HepG2 (cell line): ENCODE measurements around the gene THRB. TPM values are rescaled to one million over a fixed set of nuclear protein-coding genes. Genes with fewer than 3 reads are reported as not detected.
A peak's percentile ranks its signal among the peaks of the same experiment; 100 is the strongest.

Experiments
- ATAC-seq: fragments of 200-7000 bp; cut with Tn5 transposase; 3 replicates; pipeline ENCODE4 v1.9.1; 2020; ENCODE audit warnings: mild to moderate bottlenecking, moderate library complexity
- BruUV-seq: library from RNA; stranded (reverse); fragments of 400-500 nt; replicated peaks from 2 replicates; lab custom pipeline; 2021; lab: Mats Ljungman, UMichigan
- CTCF ChIA-PET: fragments of 300-600 bp; formaldehyde crosslinking; extraction: SDS; loops from one replicate; lab custom pipeline; 2021; ENCODE audit warnings: low total read pairs, inconsistent platforms, low intra/inter-chr PET ratio; lab: Yijun Ruan, JAX
- POLR2A ChIA-PET: fragments of 350-600 bp; sonication (Branson Sonifier 250); formaldehyde crosslinking; loops from one replicate; lab custom pipeline; 2020; ENCODE audit warnings: antibody characterized with exemption, inconsistent platforms; lab: Yijun Ruan, JAX
- DNase-seq: peaks from one replicate; pipeline ENCODE4 v3.0.0-alpha.2; 2015; ENCODE audit warnings: low spot score
- FAIRE-seq: peaks from 3 replicates; lab custom pipeline; 2011; peaks lifted over from hg19 to GRCh38; lab: Jason Lieb, UNC
- H2AFZ ChIP-seq: one replicate; pipeline ENCODE4 v1.6.1; 2011; ENCODE audit warnings: low read length, inconsistent platforms
- H3K27ac ChIP-seq: fragments of 300-600 bp; 3 replicates; pipeline ENCODE4 v1.8.0; 2011; ENCODE audit warnings: mixed run types, mild to moderate bottlenecking, mixed read lengths, low read length, inconsistent platforms; ENCODE audit not compliant: insufficient read depth; ENCODE audit errors: extremely low read length
- H3K27me3 ChIP-seq, 2 experiments: fragments of 200-600 bp in 1 of 2; 2 replicates in 1 of 2; 3 replicates in 1 of 2; pipeline versions ENCODE4 v1.6.0 to v1.8.0; 2011; ENCODE audit warnings: low read length in 2 of 2, mild to moderate bottlenecking in 2 of 2, moderate library complexity in 2 of 2, inconsistent platforms in 1 of 2; ENCODE audit not compliant: insufficient read depth in 2 of 2, control insufficient read depth in 1 of 2
- H3K36me3 ChIP-seq, 2 experiments: fragments of 200-600 bp in 1 of 2; replicated peaks in 1 of 2; 2 replicates in 1 of 2; 3 replicates in 1 of 2; pipeline versions ENCODE4 v1.5.1 to v1.8.0; 2011; ENCODE audit warnings: low read length in 2 of 2, inconsistent platforms in 1 of 2; ENCODE audit not compliant: insufficient read depth in 2 of 2, control insufficient read depth in 1 of 2
- H3K4me1 ChIP-seq: 2 replicates; pipeline ENCODE4 v1.5.1; 2012; ENCODE audit warnings: low read length, inconsistent platforms; ENCODE audit not compliant: insufficient read depth
- H3K4me2 ChIP-seq: 2 replicates; pipeline ENCODE4 v1.6.0; 2011; ENCODE audit warnings: low read depth, low read length, inconsistent platforms
- H3K4me3 ChIP-seq, 3 experiments: fragments of 200-600 bp in 1 of 3; sonication (generic), shearing (Covaris generic) in 1 of 3; replicated peaks in 1 of 3; 2 replicates each; pipeline ENCODE4 v1.5.1; 2011 to 2016; ENCODE audit warnings: low read length in 3 of 3, inconsistent platforms in 2 of 3, low read depth in 2 of 3, mild to moderate bottlenecking in 2 of 3, control low read depth in 1 of 3, mixed read lengths in 1 of 3; ENCODE audit not compliant: insufficient read depth in 1 of 3
- H3K79me2 ChIP-seq: one replicate; pipeline ENCODE4 v1.6.1; 2011; ENCODE audit warnings: low read length, inconsistent platforms; ENCODE audit not compliant: insufficient read depth
- H3K9ac ChIP-seq: 2 replicates; pipeline ENCODE4 v1.6.0; 2011; ENCODE audit warnings: mild to moderate bottlenecking, low read depth, low read length, inconsistent platforms; ENCODE audit not compliant: insufficient read depth
- H3K9me3 ChIP-seq: 2 replicates; pipeline ENCODE4 v1.5.1; 2012; ENCODE audit warnings: mild to moderate bottlenecking, low read length
- H4K20me1 ChIP-seq: 2 replicates; pipeline ENCODE4 v1.6.0; 2011; ENCODE audit warnings: inconsistent platforms, mild to moderate bottlenecking, low read length, moderate library complexity; ENCODE audit not compliant: insufficient read depth
- ATF7 ChIP-seq, 2 experiments: fragments of 450-650 bp in 1 of 2; sonication (generic) in 1 of 2; formaldehyde crosslinking in 1 of 2; IDR thresholded peaks; 2 replicates each; pipeline versions ENCODE4 v1.4.0 to v1.6.1; 2016 to 2020; ENCODE audit warnings: antibody characterized with exemption in 1 of 2, mild to moderate bottlenecking in 1 of 2, missing genetic modification reagents in 1 of 2
- E2F1 ChIP-seq: sonication (generic); formaldehyde crosslinking; IDR thresholded peaks from 2 replicates; pipeline ENCODE4 v1.5.0; 2020; ENCODE audit warnings: missing genetic modification reagents
- PHF5A ChIP-seq: IDR thresholded peaks from one replicate; pipeline ENCODE4 v1.6.1; 2018; ENCODE audit warnings: low read depth, missing genetic modification reagents; ENCODE audit not compliant: unreplicated experiment
- PRDM10 ChIP-seq: sonication (generic); formaldehyde crosslinking; IDR thresholded peaks from 2 replicates; pipeline ENCODE4 v1.4.0; 2020; ENCODE audit warnings: low read depth, missing genetic modification reagents
- SP4 ChIP-seq: sonication (generic); formaldehyde crosslinking; IDR thresholded peaks from 2 replicates; pipeline ENCODE4 v1.8.1; 2023; ENCODE audit warnings: mild to moderate bottlenecking, missing genetic modification reagents
- SPEN ChIP-seq: sonication (generic); formaldehyde crosslinking; IDR thresholded peaks from 2 replicates; pipeline ENCODE4 v1.5.1; 2020; ENCODE audit warnings: low read depth, mild to moderate bottlenecking, missing genetic modification reagents
- TAF15 ChIP-seq: fragments of 200-400 bp; formaldehyde crosslinking; IDR thresholded peaks from one replicate; pipeline ENCODE4 v1.6.1; 2018; ENCODE audit warnings: mild to moderate bottlenecking, low read depth, low read length; ENCODE audit not compliant: poor library complexity, severe bottlenecking
- ZMYM2 ChIP-seq: sonication (generic); formaldehyde crosslinking; IDR thresholded peaks from 2 replicates; pipeline ENCODE4 v1.8.0; 2022; ENCODE audit warnings: mild to moderate bottlenecking, missing genetic modification reagents
- ZNF350 ChIP-seq: sonication (generic); formaldehyde crosslinking; IDR thresholded peaks from 2 replicates; pipeline ENCODE4 v1.4.0; 2020; ENCODE audit warnings: mild to moderate bottlenecking, low read depth, missing genetic modification reagents, borderline replicate concordance
- ZNF484 ChIP-seq: sonication (generic); formaldehyde crosslinking; IDR thresholded peaks from 2 replicates; pipeline ENCODE4 v1.5.1; 2020; ENCODE audit warnings: mild to moderate bottlenecking, low read depth, missing genetic modification reagents, borderline replicate concordance
- ZNF740 ChIP-seq: sonication (generic); formaldehyde crosslinking; IDR thresholded peaks from 2 replicates; pipeline ENCODE4 v1.4.0; 2020; ENCODE audit warnings: missing genetic modification reagents
- ZNF784 ChIP-seq: sonication (generic); formaldehyde crosslinking; IDR thresholded peaks from 2 replicates; pipeline ENCODE4 v1.5.1; 2020; ENCODE audit warnings: missing genetic modification reagents, mild to moderate bottlenecking, borderline replicate concordance
- WGBS: methylation state at CpG from one replicate; pipeline ENCODE4 v1.1.6; 2017; ENCODE audit warnings: low lambda C conversion rate; 5-methylcytosine and 5-hydroxymethylcytosine counted together
- in situ Hi-C: cut with HindIII; loops from 2 replicates; pipeline ENCODE4 v1.10.0; 2017; ENCODE audit warnings: low pct_unique_long_range_greater_than_20kb; ENCODE audit not compliant: extremely low pct_ligation_motif_present
- intact Hi-C: fragments of 100-400 bp; cut with micrococcal nuclease; formaldehyde crosslinking; loops from one replicate; pipeline ENCODE4 v1.10.0; 2022; ENCODE audit not compliant: unreplicated experiment
- polyA plus RNA-seq, 8 experiments: library from polyadenylated mRNA; depleted of rRNA in 3 of 8; stranded (reverse) in 7 of 8; unstranded in 1 of 8; fragments of >200 nt; fragmentation: Illumina TruSeq in 4 of 8; extraction: Trizol in 4 of 8; gene quantifications; 2 replicates each; pipeline versions ENCODE4 v1.2.1 to v1.2.3, GENCODE V29; 2011 to 2016; ENCODE audit warnings: low read depth in 4 of 8, missing spikeins in 1 of 8, mixed read lengths in 1 of 8; ENCODE audit not compliant: insufficient read depth in 1 of 8
- total RNA-seq, 5 experiments: library from RNA; depleted of rRNA; stranded (reverse); fragments of >200 nt; fragmentation: Illumina TruSeq; extraction: Trizol; gene quantifications; 2 replicates each; pipeline ENCODE4 v1.2.3, GENCODE V29; 2016; ENCODE audit warnings: low read depth in 1 of 5

THRB gene
- total and polyA plus RNA-seq, 2 of the 13 experiments (the other 11 are each of a cell fraction or from before 2014, with no cell fraction given) = 4.7 to 22.7 TPM

DNA sequence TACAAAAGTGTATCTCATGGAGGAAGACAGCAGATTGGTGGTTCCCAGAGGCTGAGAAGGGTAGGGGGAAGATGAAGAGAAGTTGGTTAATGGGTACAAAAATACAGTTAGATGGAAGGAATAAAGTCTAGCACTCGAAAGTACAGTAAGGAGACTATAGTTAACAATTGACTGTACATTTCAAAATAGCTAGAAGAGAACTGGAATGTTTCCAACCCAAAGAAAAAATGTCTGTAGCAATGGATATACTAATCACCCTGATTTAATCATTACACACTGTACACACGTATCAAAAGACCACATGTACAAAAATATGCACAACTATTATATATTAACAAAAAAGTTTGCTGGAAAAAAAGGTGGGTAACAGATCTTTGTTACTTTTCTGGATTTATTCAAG is 57.3 kb downstream of the THRB start:
- no TSS peak for BruUV-seq
- Histone ChIP-seq H2AFZ (no peak overlapping the region), H4K20me1 (no peaks in the 10 kb centered on the region), H3K4me2 (no peak overlapping the region), H3K4me3 (no peak overlapping the region), H3K27ac (peak overlapping the region; percentile 25), H3K9me3 (no peaks in the 10 kb centered on the region), H3K27me3 (no peaks in the 10 kb centered on the region), H3K4me1 (peaks cover 78% of the 10 kb centered on the region), H3K79me2 (peaks cover 13% of the 10 kb centered on the region), H3K9ac (no peak overlapping the region), H3K36me3 (no peaks in the 10 kb centered on the region; a peak in 1 of 5 replicates)
- CTCF ChIA-PET = no interaction called here
- FAIRE-seq (peak; percentile 12), DNase-seq (peak; percentile 18), ATAC-seq (no peak; the same call in 2 of the 3 replicates)
- TF ChIP-seq ATF7 (IDR thresholded peaks at IDR 0.05) (no peak), ATF7 (CRISPR knock-in tag; IDR thresholded peaks at IDR 0.05) (no peak), SP4 (no peak), ZMYM2 (CRISPR knock-in tag) (no peak)
- in situ Hi-C loops = no loop called here
- intact Hi-C loops = no loop called here
- POLR2A ChIA-PET = interaction anchor here (2.8 kb wide), 1 partner anchor 13 kb away, joined by 13 read pairs; no protein-coding TSS in a partner anchor
- WGBS = 32% methylated on average over 2 of the region's 2 CpGs

DNA sequence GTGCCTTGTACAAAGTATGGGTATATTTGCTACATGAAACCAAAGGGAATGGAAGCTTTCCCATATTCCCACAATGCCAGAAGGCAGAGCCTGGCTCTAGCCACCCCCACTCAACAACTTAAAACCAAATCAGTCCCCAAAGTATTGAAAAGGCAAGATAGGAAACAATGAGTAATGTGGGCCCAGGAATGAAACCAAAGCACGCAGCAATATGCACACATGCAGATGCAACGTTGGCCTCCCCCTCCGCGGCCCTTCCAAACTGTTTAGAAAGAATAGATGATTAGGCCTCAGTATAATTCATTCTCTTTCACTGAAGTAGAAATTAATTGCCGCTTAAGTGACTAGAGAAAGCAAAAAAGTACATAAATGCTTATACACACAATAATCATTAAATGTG is 59.1 kb downstream of the THRB start:
- H3K27ac ChIP-seq = no peak overlapping the region
- peaks cover 9% of the 10 kb centered on the region for H3K79me2 ChIP-seq
- intact Hi-C loops = no loop called here
- H3K4me2 ChIP-seq = no peak overlapping the region
- no peaks in the 10 kb centered on the region for H4K20me1 ChIP-seq
- H3K9ac ChIP-seq = no peak overlapping the region
- no peak for ATAC-seq
- H3K36me3 ChIP-seq = no peaks in the 10 kb centered on the region; a peak in 1 of 5 replicates
- DNase-seq = no peak
- in situ Hi-C loops = no loop called here
- no peak overlapping the region for H3K4me3 ChIP-seq
- H2AFZ ChIP-seq = no peak overlapping the region
- H3K27me3 ChIP-seq = no peaks in the 10 kb centered on the region
- BruUV-seq = no TSS peak
- WGBS = over 99% methylated on average over 5 of the region's 5 CpGs
- FAIRE-seq = no peak
- CTCF ChIA-PET = no interaction called here
- H3K4me1 ChIP-seq = peaks cover 66% of the 10 kb centered on the region
- POLR2A ChIA-PET = no interaction called here
- H3K9me3 ChIP-seq = no peaks in the 10 kb centered on the region
- TF ChIP-seq ZNF350 = no peak
- no peak for TF ChIP-seq SPEN (CRISPR knock-in tag)
- no peak for TF ChIP-seq ZNF484 (CRISPR knock-in tag)
- TF ChIP-seq PHF5A = no peak
- TF ChIP-seq ZNF784 (CRISPR knock-in tag) = no peak
- no peak for TF ChIP-seq ZNF740 (CRISPR knock-in tag)
- no peak for TF ChIP-seq TAF15
- no peak for TF ChIP-seq PRDM10 (CRISPR knock-in tag)
- no peak for TF ChIP-seq E2F1
